ENCODE measurements around the gene SEC14L5. TPM values are rescaled to one million over a fixed set of nuclear protein-coding genes. Genes with fewer than 3 reads are reported as not detected.

Gene SEC14L5
- total and polyA plus RNA-seq, 2 experiments from 2014 or later = 2.6 to 5.9 TPM

DNA sequence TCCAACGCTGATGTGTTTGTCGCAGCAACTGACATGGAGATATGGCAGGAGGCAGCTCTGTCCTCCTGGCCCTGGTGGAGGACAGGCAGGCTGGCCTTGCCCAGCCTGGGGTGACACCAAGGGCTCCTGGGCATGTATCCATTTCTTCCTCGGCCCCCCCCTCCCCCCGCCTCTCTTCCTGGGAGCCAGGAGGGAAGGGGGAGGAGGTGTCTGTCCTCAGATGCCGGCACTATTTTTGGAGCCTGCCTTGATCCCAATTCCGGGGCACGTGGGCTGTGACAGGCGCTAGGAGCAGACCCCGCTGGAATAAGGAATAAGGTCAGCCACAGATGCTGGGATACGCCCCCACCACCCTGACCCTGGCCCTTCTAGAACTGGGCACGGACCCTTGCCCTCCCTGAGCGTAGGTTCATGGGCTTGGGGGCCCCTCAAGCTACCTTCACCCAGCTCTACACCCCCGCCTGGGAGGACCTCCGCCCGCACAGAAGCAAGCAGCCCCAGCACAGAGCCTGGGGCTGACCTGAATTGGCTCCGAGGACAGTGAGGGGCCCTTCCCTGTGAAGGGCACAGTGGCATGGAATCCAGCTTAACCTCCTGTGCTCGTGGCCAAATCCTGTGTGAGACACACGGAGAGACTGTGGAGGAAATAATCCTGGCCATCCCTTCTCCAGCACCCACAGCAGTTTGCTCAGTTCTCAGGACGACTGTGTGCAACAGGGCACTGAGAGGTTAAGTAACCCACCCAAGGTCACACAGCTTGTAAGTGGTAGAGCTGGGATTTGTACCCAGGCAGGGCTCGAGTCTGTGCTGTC is 24.1 kb downstream of the SEC14L5 start (continued):
- TF ChIP-seq, protein P1, sequence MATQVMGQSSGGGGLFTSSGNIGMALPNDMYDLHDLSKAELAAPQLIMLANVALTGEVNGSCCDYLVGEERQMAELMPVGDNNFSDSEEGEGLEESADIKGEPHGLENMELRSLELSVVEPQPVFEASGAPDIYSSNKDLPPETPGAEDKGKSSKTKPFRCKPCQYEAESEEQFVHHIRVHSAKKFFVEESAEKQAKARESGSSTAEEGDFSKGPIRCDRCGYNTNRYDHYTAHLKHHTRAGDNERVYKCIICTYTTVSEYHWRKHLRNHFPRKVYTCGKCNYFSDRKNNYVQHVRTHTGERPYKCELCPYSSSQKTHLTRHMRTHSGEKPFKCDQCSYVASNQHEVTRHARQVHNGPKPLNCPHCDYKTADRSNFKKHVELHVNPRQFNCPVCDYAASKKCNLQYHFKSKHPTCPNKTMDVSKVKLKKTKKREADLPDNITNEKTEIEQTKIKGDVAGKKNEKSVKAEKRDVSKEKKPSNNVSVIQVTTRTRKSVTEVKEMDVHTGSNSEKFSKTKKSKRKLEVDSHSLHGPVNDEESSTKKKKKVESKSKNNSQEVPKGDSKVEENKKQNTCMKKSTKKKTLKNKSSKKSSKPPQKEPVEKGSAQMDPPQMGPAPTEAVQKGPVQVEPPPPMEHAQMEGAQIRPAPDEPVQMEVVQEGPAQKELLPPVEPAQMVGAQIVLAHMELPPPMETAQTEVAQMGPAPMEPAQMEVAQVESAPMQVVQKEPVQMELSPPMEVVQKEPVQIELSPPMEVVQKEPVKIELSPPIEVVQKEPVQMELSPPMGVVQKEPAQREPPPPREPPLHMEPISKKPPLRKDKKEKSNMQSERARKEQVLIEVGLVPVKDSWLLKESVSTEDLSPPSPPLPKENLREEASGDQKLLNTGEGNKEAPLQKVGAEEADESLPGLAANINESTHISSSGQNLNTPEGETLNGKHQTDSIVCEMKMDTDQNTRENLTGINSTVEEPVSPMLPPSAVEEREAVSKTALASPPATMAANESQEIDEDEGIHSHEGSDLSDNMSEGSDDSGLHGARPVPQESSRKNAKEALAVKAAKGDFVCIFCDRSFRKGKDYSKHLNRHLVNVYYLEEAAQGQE (IDR thresholded peaks at IDR 0.05; ENCODE audit: unreplicated experiment) = no peak
- no peak for TF ChIP-seq POLR2AphosphoS5 (IDR thresholded peaks at IDR 0.05; ENCODE audit: low read depth)
- no peak for TF ChIP-seq CREB1 (CRISPR knock-in tag; IDR thresholded peaks at IDR 0.05; ENCODE audit: low read depth)
- TF ChIP-seq EZH2phosphoT487 (IDR thresholded peaks at IDR 0.05; ENCODE audit: unreplicated experiment) = no peak
- TF ChIP-seq ZNF114 (CRISPR knock-in tag; IDR thresholded peaks at IDR 0.05) = no peak

- Histone ChIP-seq H3K4me3 (no peak overlapping the region), H4K20me1 (replicated peaks; ENCODE audit: insufficient read depth) (no peaks in the 10 kb centered on the region), H3K4me2 (no peak overlapping the region), H3K36me3 (ENCODE audit: insufficient read depth) (no peaks in the 10 kb centered on the region), H3K27ac (ENCODE audit: low read depth) (no peak overlapping the region), H3K4me1 (ENCODE audit: insufficient read depth) (no peaks in the 10 kb centered on the region; the same call in 1 of the 2 replicates), H3F3A (replicated peaks; ENCODE audit: low read depth) (no peaks in the 10 kb centered on the region), H2AFZ (no peak overlapping the region), H3K9me2 (ENCODE audit: insufficient read depth) (no peaks in the 10 kb centered on the region), H3K79me2 (replicated peaks; ENCODE audit: insufficient read depth) (no peaks in the 10 kb centered on the region), H3K27me3 (ENCODE audit: insufficient read depth) (peaks cover 23% of the 10 kb centered on the region)
- Mint-ChIP-seq H3K9me3 (no peaks in the 10 kb centered on the region; the same call in 2 of the 3 replicates), H3K4me3 (no peak overlapping the region), H3K4me1 (peaks cover 6% of the 10 kb centered on the region), H3K27ac (no peak overlapping the region), H3K27me3 (ENCODE audit: insufficient read depth, low read depth, poor library complexity) (peaks cover 26% of the 10 kb centered on the region), H3K36me3 (ENCODE audit: low read depth) (peaks cover 2% of the 10 kb centered on the region; the same call in 1 of the 3 replicates)
- DNase-seq (ENCODE audit: low spot score) (no peak), ATAC-seq (no peak)
- TF ChIP-seq, protein P2, sequence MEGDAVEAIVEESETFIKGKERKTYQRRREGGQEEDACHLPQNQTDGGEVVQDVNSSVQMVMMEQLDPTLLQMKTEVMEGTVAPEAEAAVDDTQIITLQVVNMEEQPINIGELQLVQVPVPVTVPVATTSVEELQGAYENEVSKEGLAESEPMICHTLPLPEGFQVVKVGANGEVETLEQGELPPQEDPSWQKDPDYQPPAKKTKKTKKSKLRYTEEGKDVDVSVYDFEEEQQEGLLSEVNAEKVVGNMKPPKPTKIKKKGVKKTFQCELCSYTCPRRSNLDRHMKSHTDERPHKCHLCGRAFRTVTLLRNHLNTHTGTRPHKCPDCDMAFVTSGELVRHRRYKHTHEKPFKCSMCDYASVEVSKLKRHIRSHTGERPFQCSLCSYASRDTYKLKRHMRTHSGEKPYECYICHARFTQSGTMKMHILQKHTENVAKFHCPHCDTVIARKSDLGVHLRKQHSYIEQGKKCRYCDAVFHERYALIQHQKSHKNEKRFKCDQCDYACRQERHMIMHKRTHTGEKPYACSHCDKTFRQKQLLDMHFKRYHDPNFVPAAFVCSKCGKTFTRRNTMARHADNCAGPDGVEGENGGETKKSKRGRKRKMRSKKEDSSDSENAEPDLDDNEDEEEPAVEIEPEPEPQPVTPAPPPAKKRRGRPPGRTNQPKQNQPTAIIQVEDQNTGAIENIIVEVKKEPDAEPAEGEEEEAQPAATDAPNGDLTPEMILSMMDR (conservative IDR thresholded peaks at IDR 0.05; ENCODE audit: low read depth in 2 of 2) = no peak
- TF ChIP-seq EZH2phosphoT487 (IDR thresholded peaks at IDR 0.05; ENCODE audit: unreplicated experiment) = no peak
- TF ChIP-seq NANOG (IDR thresholded peaks at IDR 0.05; ENCODE audit: borderline replicate concordance) = no peak
- TF ChIP-seq EZH2 (IDR thresholded peaks at IDR 0.05; ENCODE audit: low read depth, unreplicated experiment) = no peak
- TF ChIP-seq, protein P1 (IDR thresholded peaks at IDR 0.05; ENCODE audit: unreplicated experiment) = no peak
- TF ChIP-seq CREB1 (CRISPR knock-in tag; IDR thresholded peaks at IDR 0.05; ENCODE audit: low read depth) = no peak
- no peak for TF ChIP-seq POLR2AphosphoS5 (IDR thresholded peaks at IDR 0.05; ENCODE audit: low read depth)
- no peak for TF ChIP-seq ZNF114 (CRISPR knock-in tag; IDR thresholded peaks at IDR 0.05)
- no peak for TF ChIP-seq ZNF331 (CRISPR knock-in tag; IDR thresholded peaks at IDR 0.05; ENCODE audit: low read depth)
- TF ChIP-seq JUNB (IDR thresholded peaks at IDR 0.05; ENCODE audit: unreplicated experiment) = no peak
Observed at GRCh38 chr16:4984174-4984990, 26.3 kb downstream of the SEC14L5 start.
